GM20000 (cell line): ENCODE results near the gene EYA2.

Experiments
- DNase-seq: peaks from one replicate; pipeline ENCODE4 v3.0.0; 2012; ENCODE audit warnings: low spot score
- CTCF ChIP-seq: IDR thresholded peaks from 2 replicates; pipeline ENCODE4 v1.5.1; 2012; ENCODE audit warnings: mild to moderate bottlenecking, control low read depth; ENCODE audit errors: extremely low read depth, missing control alignments

The EYA2 gene

GRCh38 chr20:47004179-47004578 is 109.5 kb downstream of the EYA2 start:
- no peak for DNase-seq
- no peak for TF ChIP-seq CTCF

GRCh38 chr20:47007826-47008655 is 113.4 kb downstream of the EYA2 start:
- TF ChIP-seq CTCF: no peak
- no peak for DNase-seq

GRCh38 chr20:47008842-47009518 is 114.3 kb downstream of the EYA2 start:
- no peak for TF ChIP-seq CTCF
- no peak for DNase-seq

GRCh38 chr20:47009784-47010183 is 115.1 kb downstream of the EYA2 start:
- DNase-seq: no peak
- no peak for TF ChIP-seq CTCF

- TF ChIP-seq CTCF: no peak
These were observed 117.3 kb downstream of the EYA2 start for GRCh38 chr20:47011984-47012383.

GRCh38 chr20:47013606-47014005 is 119.0 kb downstream of the EYA2 start:
- DNase-seq: no peak
- TF ChIP-seq CTCF: no peak

More at GRCh38 chr20:47011984-47012383, 117.3 kb downstream of the EYA2 start:
- DNase-seq: no peak

GRCh38 chr20:47016068-47016664 is 121.5 kb downstream of the EYA2 start:
- no peak for DNase-seq
- no peak for TF ChIP-seq CTCF
